Neural progenitor cell (in vitro differentiated cells): ENCODE measurements around the gene TMEM131L.

ENCODE experiments used
- EZH2 ChIP-seq: fragments of 200-600 bp; sonication (generic); IDR thresholded peaks from 2 replicates; pipeline ENCODE4 v1.6.1; 2017; ENCODE audit warnings: antibody characterized with exemption, mild to moderate bottlenecking, moderate library complexity
- EZH2phosphoT487 ChIP-seq: fragments of 200-600 bp; sonication (generic); IDR thresholded peaks from 2 replicates; pipeline ENCODE4 v1.6.1; 2017; ENCODE audit warnings: antibody characterized with exemption
- TF ChIP-seq, protein P1 (sequence below): fragments of 200-600 bp; sonication (generic); IDR thresholded peaks from 2 replicates; pipeline ENCODE4 v1.5.1; 2017; ENCODE audit warnings: antibody characterized with exemption, mild to moderate bottlenecking

- TF ChIP-seq, protein P1, sequence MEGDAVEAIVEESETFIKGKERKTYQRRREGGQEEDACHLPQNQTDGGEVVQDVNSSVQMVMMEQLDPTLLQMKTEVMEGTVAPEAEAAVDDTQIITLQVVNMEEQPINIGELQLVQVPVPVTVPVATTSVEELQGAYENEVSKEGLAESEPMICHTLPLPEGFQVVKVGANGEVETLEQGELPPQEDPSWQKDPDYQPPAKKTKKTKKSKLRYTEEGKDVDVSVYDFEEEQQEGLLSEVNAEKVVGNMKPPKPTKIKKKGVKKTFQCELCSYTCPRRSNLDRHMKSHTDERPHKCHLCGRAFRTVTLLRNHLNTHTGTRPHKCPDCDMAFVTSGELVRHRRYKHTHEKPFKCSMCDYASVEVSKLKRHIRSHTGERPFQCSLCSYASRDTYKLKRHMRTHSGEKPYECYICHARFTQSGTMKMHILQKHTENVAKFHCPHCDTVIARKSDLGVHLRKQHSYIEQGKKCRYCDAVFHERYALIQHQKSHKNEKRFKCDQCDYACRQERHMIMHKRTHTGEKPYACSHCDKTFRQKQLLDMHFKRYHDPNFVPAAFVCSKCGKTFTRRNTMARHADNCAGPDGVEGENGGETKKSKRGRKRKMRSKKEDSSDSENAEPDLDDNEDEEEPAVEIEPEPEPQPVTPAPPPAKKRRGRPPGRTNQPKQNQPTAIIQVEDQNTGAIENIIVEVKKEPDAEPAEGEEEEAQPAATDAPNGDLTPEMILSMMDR: no peak
- no peak for TF ChIP-seq EZH2
- TF ChIP-seq EZH2phosphoT487: no peak
Observed at GRCh38 chr4:153538487-153539357, 72.6 kb downstream of the TMEM131L start.
